Small intestine (tissue), 16 donors: ENCODE results near the gene EOGT. TPM values are rescaled to one million over a fixed set of nuclear protein-coding genes. Genes with fewer than 3 reads are reported as not detected.
A peak's percentile ranks its signal among the peaks of the same experiment; 100 is the strongest.

Experiments
- DNase-seq, 2 donors: peaks; one replicate each; pipeline versions ENCODE4 v3.0.0 to v3.0.0-alpha.2; 2013
- FAIRE-seq: peaks from 2 replicates; lab custom pipeline; 2012; peaks lifted over from hg19 to GRCh38; lab: Jason Lieb, UNC
- H3K27ac ChIP-seq, 3 donors: one replicate each; pipeline ENCODE4 v1.5.1; 2013; ENCODE audit warnings: low read length in 2 of 3, mild to moderate bottlenecking in 2 of 3, control low read depth in 1 of 3, inconsistent platforms in 1 of 3, low read depth in 1 of 3, moderate library complexity in 1 of 3
- H3K27me3 ChIP-seq, 3 donors: one replicate each; pipeline ENCODE4 v1.6.1; 2013; ENCODE audit warnings: low read length in 3 of 3, inconsistent platforms in 1 of 3; ENCODE audit not compliant: control insufficient read depth in 3 of 3, insufficient read depth in 3 of 3
- H3K36me3 ChIP-seq, 3 donors: one replicate each; pipeline ENCODE4 v1.6.1; 2013; ENCODE audit warnings: low read length in 3 of 3, inconsistent platforms in 1 of 3, low read depth in 1 of 3, mild to moderate bottlenecking in 1 of 3, moderate library complexity in 1 of 3; ENCODE audit not compliant: control insufficient read depth in 3 of 3, insufficient read depth in 2 of 3
- H3K4me1 ChIP-seq, 3 donors: one replicate each; pipeline ENCODE4 v1.6.1; 2013; ENCODE audit warnings: low read length in 2 of 3, inconsistent platforms in 1 of 3, low read depth in 1 of 3, mild to moderate bottlenecking in 1 of 3, moderate library complexity in 1 of 3; ENCODE audit not compliant: control insufficient read depth in 3 of 3, insufficient read depth in 2 of 3
- H3K4me3 ChIP-seq, 3 donors: one replicate each; pipeline ENCODE4 v1.5.1; 2013; ENCODE audit warnings: low read length in 3 of 3, control low read depth in 1 of 3, inconsistent platforms in 1 of 3, low read depth in 1 of 3, mild to moderate bottlenecking in 1 of 3, moderate library complexity in 1 of 3
- H3K9me3 ChIP-seq, 2 donors: one replicate each; pipeline ENCODE4 v1.6.1; 2013; ENCODE audit warnings: low read depth in 1 of 2, low read length in 1 of 2; ENCODE audit not compliant: control insufficient read depth in 2 of 2, insufficient read depth in 1 of 2
- WGBS, 3 donors: extraction: QIAGEN DNeasy Blood & Tissue Kit; methylation state at CpG; one replicate each; pipeline ENCODE4 v1.1.7; 2013; 5-methylcytosine and 5-hydroxymethylcytosine counted together
- long read RNA-seq, 10 donors: transcript quantifications; one replicate each; lab custom pipeline, GENCODE V29; 2026
- polyA plus RNA-seq, 4 donors: library from polyadenylated mRNA; stranded (reverse) in 3 of 4; unstranded in 1 of 4; fragments of 200-250 nt in 3 of 4; fragments of 120-200 nt in 1 of 4; gene quantifications; one replicate each; pipeline versions ENCODE4 v1.2.1 to v1.2.3, GENCODE V29; 2013
- donor health status: healthy with polysubstance abuse.
- donor health status: control.
- donor health status: control.
- donor health status: Bipolar disorder and iron deficiency.
- donor health status: healthy.

EOGT gene
- polyA plus RNA-seq, result 10 to 100 TPM in 1 of 4 donors, 1 to 10 TPM in 3; 5.4 to 10.8 (median 8.7) TPM
- long read RNA-seq, donor 1, result 0 reads
- long read RNA-seq, donor 2, result 0 reads
- long read RNA-seq, donor 3, transcript EOGT-210 (1 exons, 1,931 nt), result major isoform, 6 of 6 reads
- long read RNA-seq, donor 3, partial matches to known transcripts, result 0 of 6 reads
- long read RNA-seq, donor 3, other reads (novel, unspliced or antisense), result 0 of 6 reads
- long read RNA-seq, donor 4, result 0 reads
- long read RNA-seq, donor 5, partial matches to known transcripts, result 0 of 2 reads
- long read RNA-seq, donor 5, other reads (novel, unspliced or antisense), result 0 of 2 reads
- long read RNA-seq, donor 6, partial matches to known transcripts, result 0 of 2 reads
- long read RNA-seq, donor 6, other reads (novel, unspliced or antisense), result 0 of 2 reads
- long read RNA-seq, donor 7, result 0 reads
- long read RNA-seq, donor 8, result 0 reads
- long read RNA-seq, donor 9, partial matches to known transcripts, result 0 of 2 reads
- long read RNA-seq, donor 9, other reads (novel, unspliced or antisense), result 0 of 2 reads
- long read RNA-seq, donor 10, transcript EOGT-210 (1 exons, 1,931 nt), result major isoform, 13 of 13 reads
- long read RNA-seq, donor 10, partial matches to known transcripts, result 0 of 13 reads
- long read RNA-seq, donor 10, other reads (novel, unspliced or antisense), result 0 of 13 reads

- Histone ChIP-seq H3K27ac (peak within 1 kb of the TSS; percentile 87 to 94 (median 94)), H3K9me3 (no peaks in the 10 kb centered on the region), H3K4me3 (peak within 1 kb of the TSS; percentile 74 to 97 (median 75)), H3K4me1 (peaks cover 0 to 5% (median 0%) of the 10 kb centered on the region in 3 donors), H3K27me3 (no peaks in the 10 kb centered on the region), H3K36me3 (peaks cover 0 to 4% (median 2%) of the 10 kb centered on the region in 3 donors)
- FAIRE-seq (no peak), DNase-seq (peak; percentile 85 to 95)
- 0 to 1% (median 0%) methylated on average over 69 to 96 of the region's 96 CpGs for WGBS, 3 donors
These were observed at the start of gene EOGT for GRCh38 chr3:69013253-69014021. Gene EOGT, minus strand, starts transcription at chr3:69013684. Its CDS starts 3,838 bp downstream, at chr3:69009846.

GRCh38 chr3:69059688-69060087, 46.2 kb upstream of the EOGT start:
- Histone ChIP-seq H3K27ac (peak overlapping the region in 1 of 3 donors; percentile 35), H3K27me3 (no peaks in the 10 kb centered on the region), H3K9me3 (no peaks in the 10 kb centered on the region), H3K36me3 (peaks cover 4 to 18% (median 7%) of the 10 kb centered on the region in 3 donors), H3K4me3 (no peak overlapping the region), H3K4me1 (no peaks in the 10 kb centered on the region)
- no peak for DNase-seq
- FAIRE-seq, result no peak

GRCh38 chr3:69058947-69059224, 45.4 kb upstream of the EOGT start:
- no peak for FAIRE-seq
- Histone ChIP-seq H3K27me3 (no peaks in the 10 kb centered on the region), H3K9me3 (no peaks in the 10 kb centered on the region), H3K4me3 (no peak overlapping the region), H3K27ac (peak overlapping the region in 2 of 3 donors; percentile 41 to 82), H3K4me1 (no peaks in the 10 kb centered on the region), H3K36me3 (peaks cover 4 to 21% (median 7%) of the 10 kb centered on the region in 3 donors)
- 83 to 90% (median 84%) methylated on average over 2 of the region's 2 CpGs for WGBS, 3 donors
- no peak for DNase-seq

- no peaks in the 10 kb centered on the region for H3K9me3 ChIP-seq
- WGBS, 3 donors, result 65 to 87% (median 71%) methylated on average over 3 of the region's 3 CpGs
- H3K4me3 ChIP-seq, result no peak overlapping the region
- peak overlapping the region in 2 of 3 donors; percentile 41 to 82 for H3K27ac ChIP-seq
- no peaks in the 10 kb centered on the region for H3K27me3 ChIP-seq
- no peak for FAIRE-seq
- peak in 1 of 2 donors; percentile 49 for DNase-seq
- H3K36me3 ChIP-seq, result peaks cover 4 to 21% (median 7%) of the 10 kb centered on the region in 3 donors
- no peaks in the 10 kb centered on the region for H3K4me1 ChIP-seq
These were observed 44.9 kb upstream of the EOGT start for GRCh38 chr3:69058180-69058946.

- Histone ChIP-seq H3K4me3 (peak overlapping the region in 2 of 3 donors; percentile 40 to 85), H3K27me3 (no peaks in the 10 kb centered on the region), H3K4me1 (peaks cover 1 to 7% (median 5%) of the 10 kb centered on the region in 3 donors), H3K27ac (peak overlapping the region; percentile 66 to 95 (median 90)), H3K9me3 (no peaks in the 10 kb centered on the region), H3K36me3 (peaks cover 4 to 8% (median 5%) of the 10 kb centered on the region in 3 donors)
- no peak for DNase-seq
- FAIRE-seq, result no peak
- WGBS, 3 donors, result 11 to 12% (median 11%) methylated on average over 9 of the region's 9 CpGs
These were observed 39.0 kb upstream of the EOGT start for GRCh38 chr3:69052472-69052898.

- Histone ChIP-seq H3K4me1 (peaks cover 1 to 7% (median 5%) of the 10 kb centered on the region in 3 donors), H3K36me3 (peaks cover 5 to 8% (median 8%) of the 10 kb centered on the region in 3 donors), H3K4me3 (peak within 1 kb of the TSS; percentile 77 to 85 (median 82)), H3K27me3 (no peaks in the 10 kb centered on the region), H3K27ac (peak within 1 kb of the TSS; percentile 74 to 95 (median 90)), H3K9me3 (no peaks in the 10 kb centered on the region)
- 0% methylated on average over 45 of the region's 45 CpGs for WGBS, 3 donors
- FAIRE-seq (peak; percentile 74), DNase-seq (peak; percentile 99 to 100)
These were observed 38.4 kb upstream of the EOGT start, which contains the start of gene TMF1 for GRCh38 chr3:69051756-69052471. Gene TMF1, minus strand, starts transcription at chr3:69052333. Its CDS starts 247 bp downstream, at chr3:69052086.

- Histone ChIP-seq H3K9me3 (no peaks in the 10 kb centered on the region), H3K4me3 (no peak overlapping the region), H3K27me3 (no peaks in the 10 kb centered on the region), H3K4me1 (peaks cover 1 to 7% (median 5%) of the 10 kb centered on the region in 3 donors), H3K36me3 (peaks cover 5 to 11% (median 11%) of the 10 kb centered on the region in 3 donors), H3K27ac (peak overlapping the region in 1 of 3 donors; percentile 20)
- FAIRE-seq, result no peak
- 89 to 94% (median 93%) methylated on average over 2 of the region's 2 CpGs for WGBS, 3 donors
- DNase-seq, result no peak
These were observed 35.5 kb upstream of the EOGT start for GRCh38 chr3:69048990-69049389.
